ACC112 (cell line): ENCODE results near the gene MARCKS.

Source experiments
- H2AFZ ChIP-seq: fragments of 200-600 bp; sonication (generic); one replicate; pipeline ENCODE4 v1.6.0; 2017; ENCODE audit warnings: antibody characterized with exemption, low read length; ENCODE audit not compliant: unreplicated experiment
- H3K27ac ChIP-seq: fragments of 200-600 bp; sonication (generic); 2 replicates; pipeline ENCODE4 v1.5.1; 2014; ENCODE audit warnings: low read depth, mild to moderate bottlenecking, antibody characterized with exemption, low read length, moderate library complexity
- H3K27me3 ChIP-seq: fragments of 200-600 bp; sonication (generic); 2 replicates; pipeline ENCODE4 v1.6.1; 2014; ENCODE audit warnings: mild to moderate bottlenecking, antibody characterized with exemption, low read length, moderate library complexity, mixed read lengths; ENCODE audit not compliant: insufficient read depth
- H3K36me3 ChIP-seq: fragments of 200-600 bp; sonication (generic); 2 replicates; pipeline ENCODE4 v1.6.1; 2016; ENCODE audit warnings: mild to moderate bottlenecking, antibody characterized with exemption, low read length, moderate library complexity, mixed read lengths; ENCODE audit not compliant: insufficient read depth
- H3K4me1 ChIP-seq: fragments of 200-600 bp; sonication (generic); one replicate; pipeline ENCODE4 v1.6.1; 2016; ENCODE audit warnings: low read length, mixed read lengths; ENCODE audit not compliant: insufficient read depth, unreplicated experiment, control insufficient read depth
- H3K4me3 ChIP-seq: fragments of 200-600 bp; sonication (generic); 2 replicates; pipeline ENCODE4 v1.5.1; 2014; ENCODE audit warnings: mild to moderate bottlenecking, low read depth, low read length
- H3K79me2 ChIP-seq: fragments of 200-600 bp; sonication (generic); one replicate; pipeline ENCODE4 v1.6.0; 2016; ENCODE audit warnings: low read length; ENCODE audit not compliant: control insufficient read depth, unreplicated experiment, insufficient read depth

The MARCKS gene

GRCh38 chr6:113884011-113884410, 26.9 kb downstream of the MARCKS start:
- Histone ChIP-seq H3K36me3 (no peaks in the 10 kb centered on the region), H2AFZ (no peak overlapping the region), H3K27me3 (no peaks in the 10 kb centered on the region), H3K4me3 (no peak overlapping the region), H3K27ac (no peak overlapping the region), H3K4me1 (no peaks in the 10 kb centered on the region), H3K79me2 (no peaks in the 10 kb centered on the region)

- Histone ChIP-seq H3K4me1 (no peaks in the 10 kb centered on the region), H3K79me2 (no peaks in the 10 kb centered on the region), H3K36me3 (no peaks in the 10 kb centered on the region), H2AFZ (no peak overlapping the region), H3K4me3 (no peak overlapping the region), H3K27ac (no peak overlapping the region), H3K27me3 (no peaks in the 10 kb centered on the region)
Observed at GRCh38 chr6:113886512-113886911, 29.4 kb downstream of the MARCKS start.

GRCh38 chr6:113888493-113888892, 31.3 kb downstream of the MARCKS start:
- H2AFZ ChIP-seq: no peak overlapping the region
- no peak overlapping the region for H3K4me3 ChIP-seq
- H3K36me3 ChIP-seq: no peaks in the 10 kb centered on the region
- H3K27ac ChIP-seq: no peak overlapping the region
- H3K27me3 ChIP-seq: no peaks in the 10 kb centered on the region
- no peaks in the 10 kb centered on the region for H3K79me2 ChIP-seq
- no peaks in the 10 kb centered on the region for H3K4me1 ChIP-seq

- peaks cover 2% of the 10 kb centered on the region for H3K4me1 ChIP-seq
- no peak overlapping the region for H3K4me3 ChIP-seq
- H3K36me3 ChIP-seq: no peaks in the 10 kb centered on the region
- no peak overlapping the region for H3K27ac ChIP-seq
- no peaks in the 10 kb centered on the region for H3K27me3 ChIP-seq
- no peaks in the 10 kb centered on the region for H3K79me2 ChIP-seq
- no peak overlapping the region for H2AFZ ChIP-seq
Observed at GRCh38 chr6:113888956-113889630, 31.9 kb downstream of the MARCKS start.

GRCh38 chr6:113893451-113893850, 36.3 kb downstream of the MARCKS start:
- H3K36me3 ChIP-seq: no peaks in the 10 kb centered on the region
- no peaks in the 10 kb centered on the region for H3K79me2 ChIP-seq
- H3K27me3 ChIP-seq: no peaks in the 10 kb centered on the region
- H3K4me3 ChIP-seq: no peak overlapping the region
- H3K27ac ChIP-seq: 0 out of 2 replicates have a peak overlapping the region, but pooled peaks have one; percentile 16
- H3K4me1 ChIP-seq: peaks cover 3% of the 10 kb centered on the region
- no peak overlapping the region for H2AFZ ChIP-seq

GRCh38 chr6:113893866-113894265, 36.7 kb downstream of the MARCKS start:
- Histone ChIP-seq H3K4me1 (peaks cover 3% of the 10 kb centered on the region), H3K4me3 (no peak overlapping the region), H3K27ac (0 out of 2 replicates have a peak overlapping the region, but pooled peaks have one; percentile 16), H3K27me3 (no peaks in the 10 kb centered on the region), H3K36me3 (no peaks in the 10 kb centered on the region), H3K79me2 (no peaks in the 10 kb centered on the region), H2AFZ (no peak overlapping the region)

- H3K27ac ChIP-seq: no peak overlapping the region
- H3K4me1 ChIP-seq: peaks cover 3% of the 10 kb centered on the region
- no peaks in the 10 kb centered on the region for H3K36me3 ChIP-seq
- no peak overlapping the region for H3K4me3 ChIP-seq
- H2AFZ ChIP-seq: no peak overlapping the region
- no peaks in the 10 kb centered on the region for H3K79me2 ChIP-seq
- no peaks in the 10 kb centered on the region for H3K27me3 ChIP-seq
Observed at GRCh38 chr6:113894712-113895674, 37.8 kb downstream of the MARCKS start.

GRCh38 chr6:113901482-113901881, 44.3 kb downstream of the MARCKS start:
- Histone ChIP-seq H3K27ac (no peak overlapping the region), H3K36me3 (no peaks in the 10 kb centered on the region), H3K79me2 (no peaks in the 10 kb centered on the region)

GRCh38 chr6:113903666-113904330, 46.7 kb downstream of the MARCKS start:
- Histone ChIP-seq H3K4me1 (no peaks in the 10 kb centered on the region), H2AFZ (no peak overlapping the region), H3K27ac (no peak overlapping the region), H3K4me3 (no peak overlapping the region), H3K27me3 (no peaks in the 10 kb centered on the region), H3K79me2 (no peaks in the 10 kb centered on the region), H3K36me3 (no peaks in the 10 kb centered on the region)

More at GRCh38 chr6:113901482-113901881, 44.3 kb downstream of the MARCKS start:
- H3K4me1 ChIP-seq: no peaks in the 10 kb centered on the region
- no peak overlapping the region for H2AFZ ChIP-seq
- H3K27me3 ChIP-seq: no peaks in the 10 kb centered on the region
- no peak overlapping the region for H3K4me3 ChIP-seq

GRCh38 chr6:113907102-113907815, 50.1 kb downstream of the MARCKS start:
- Histone ChIP-seq H3K27me3 (no peaks in the 10 kb centered on the region), H3K36me3 (no peaks in the 10 kb centered on the region), H3K4me3 (no peak overlapping the region)

More at GRCh38 chr6:113907102-113907815, 50.1 kb downstream of the MARCKS start:
- no peaks in the 10 kb centered on the region for H3K4me1 ChIP-seq
- H3K79me2 ChIP-seq: no peaks in the 10 kb centered on the region
- H3K27ac ChIP-seq: no peak overlapping the region
- H2AFZ ChIP-seq: no peak overlapping the region
